ENCODE measurements around the gene ADCY5.

Gene ADCY5

DNA sequence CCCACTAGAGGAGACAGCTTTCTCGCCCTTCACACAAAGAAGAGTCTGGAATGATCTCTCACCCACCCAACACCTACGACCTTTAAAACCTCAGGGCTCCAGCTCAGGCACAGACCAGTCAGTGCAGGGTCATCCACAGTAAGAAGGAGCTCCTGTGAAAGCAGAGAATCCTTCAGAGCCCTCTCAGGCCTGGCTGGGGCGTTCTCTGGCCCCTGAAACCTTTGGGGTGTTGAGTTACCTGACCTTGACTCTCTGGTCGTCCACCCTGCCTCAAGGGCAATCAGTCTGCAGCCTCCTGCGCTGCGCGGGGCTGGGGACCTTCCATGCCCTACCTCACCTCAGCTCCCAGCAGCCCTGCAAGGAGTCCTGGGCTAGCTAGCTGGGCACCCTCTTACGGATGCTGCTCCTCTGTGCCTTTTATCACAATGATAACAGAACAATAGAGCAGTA lies 106.2 kb downstream of the ADCY5 start:
- no peak for DNase-seq (ENCODE audit: low read depth)

DNA sequence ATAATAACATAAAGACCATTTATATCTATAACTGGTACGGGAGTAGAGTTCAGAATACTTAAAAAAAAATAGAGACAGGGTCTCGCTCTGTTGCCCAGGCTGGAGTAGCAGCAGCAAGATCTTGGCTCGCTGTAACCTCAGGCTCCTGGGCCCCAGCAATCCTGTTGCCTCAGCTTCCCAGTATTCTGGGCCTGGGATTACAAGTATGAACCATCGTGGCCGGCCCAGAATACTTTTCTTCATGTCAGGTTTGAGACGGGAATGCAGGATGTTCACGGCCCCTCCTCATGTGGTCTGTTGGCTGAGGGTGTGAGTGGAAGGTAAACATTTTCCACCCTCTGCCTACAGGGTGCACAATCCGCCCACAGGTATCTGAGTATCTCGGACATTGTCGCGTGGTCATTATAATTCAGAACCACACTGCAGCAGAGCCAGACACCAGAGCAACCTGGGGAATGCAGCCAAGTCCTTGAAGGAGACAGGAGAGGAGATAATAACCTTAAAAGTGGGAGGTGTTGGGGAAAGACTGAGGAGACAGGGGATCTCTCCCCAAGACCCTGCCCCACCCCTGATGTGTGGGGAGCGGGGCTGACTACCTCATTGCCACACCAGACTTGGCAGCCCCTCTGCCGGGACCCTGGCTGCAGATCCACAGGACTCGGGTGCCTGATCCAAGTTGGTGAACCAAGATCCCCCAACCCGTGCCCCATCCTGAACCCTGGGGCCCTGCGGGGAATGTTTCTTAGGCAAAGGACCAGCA lies 106.8 kb downstream of the ADCY5 start:
- no peak for DNase-seq (ENCODE audit: low read depth)

DNA sequence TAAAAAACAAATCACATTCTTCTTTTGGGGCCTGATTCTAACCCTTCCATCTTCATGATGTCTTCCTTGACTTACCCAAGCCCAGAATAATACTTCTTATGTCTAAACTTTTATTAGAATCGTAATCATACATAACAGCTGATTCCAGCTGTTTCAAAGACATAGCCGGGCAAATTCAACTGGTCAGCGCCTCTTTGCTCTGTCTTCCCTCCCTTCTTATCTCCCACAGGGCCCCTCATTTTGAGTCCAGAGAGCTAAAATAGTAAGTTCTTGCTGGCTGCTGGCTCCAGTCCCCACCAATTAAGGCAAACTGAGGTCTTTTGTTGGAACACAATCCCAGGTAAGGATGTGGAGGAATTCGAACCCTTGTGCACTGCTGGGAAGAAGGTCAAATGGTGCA lies 108.6 kb downstream of the ADCY5 start:
- no peak for DNase-seq (ENCODE audit: low read depth)

DNA sequence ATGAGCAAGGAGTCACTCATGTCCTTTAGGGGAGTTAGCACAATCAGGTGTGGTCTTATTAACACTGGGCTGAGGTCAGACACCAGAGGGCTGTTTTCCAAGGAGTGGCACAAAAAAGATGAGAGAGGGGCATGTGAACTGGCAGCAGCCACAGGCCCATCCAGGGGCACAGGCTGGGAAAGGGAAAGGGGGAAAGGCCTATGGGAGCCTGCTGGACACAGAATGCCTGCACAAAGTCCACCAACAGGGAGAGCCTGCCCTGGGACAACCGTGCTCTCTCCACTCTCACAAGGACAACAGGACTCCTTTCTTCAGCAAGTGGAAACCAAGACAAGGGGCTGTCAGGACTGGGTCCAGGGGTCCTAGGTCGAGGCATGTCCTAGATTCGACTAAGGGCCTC lies 109.6 kb downstream of the ADCY5 start:
- no peak for DNase-seq (ENCODE audit: low read depth)

DNA sequence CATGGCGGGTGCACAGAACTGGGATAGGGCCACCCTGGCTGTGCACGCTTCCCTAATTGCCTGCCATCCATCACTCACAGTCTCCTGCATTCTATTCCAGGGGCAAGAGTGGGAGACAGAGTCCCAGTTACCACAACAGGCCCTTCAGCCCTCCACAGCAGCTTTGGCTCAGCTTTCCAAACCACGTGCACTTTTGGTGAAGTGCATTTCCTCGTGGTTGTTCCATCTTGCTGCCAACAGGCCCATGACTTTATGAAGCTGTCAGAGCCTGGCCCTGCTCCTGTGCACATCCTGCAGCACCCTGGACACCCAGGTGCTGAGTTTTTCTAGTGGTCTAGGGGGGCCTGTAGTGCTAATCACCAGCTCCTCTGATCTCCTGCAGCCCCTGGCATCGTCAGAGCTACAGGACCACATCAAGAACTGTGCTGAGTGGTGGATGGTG lies 110.2 kb downstream of the ADCY5 start:
- DNase-seq (ENCODE audit: low read depth) = no peak

DNA sequence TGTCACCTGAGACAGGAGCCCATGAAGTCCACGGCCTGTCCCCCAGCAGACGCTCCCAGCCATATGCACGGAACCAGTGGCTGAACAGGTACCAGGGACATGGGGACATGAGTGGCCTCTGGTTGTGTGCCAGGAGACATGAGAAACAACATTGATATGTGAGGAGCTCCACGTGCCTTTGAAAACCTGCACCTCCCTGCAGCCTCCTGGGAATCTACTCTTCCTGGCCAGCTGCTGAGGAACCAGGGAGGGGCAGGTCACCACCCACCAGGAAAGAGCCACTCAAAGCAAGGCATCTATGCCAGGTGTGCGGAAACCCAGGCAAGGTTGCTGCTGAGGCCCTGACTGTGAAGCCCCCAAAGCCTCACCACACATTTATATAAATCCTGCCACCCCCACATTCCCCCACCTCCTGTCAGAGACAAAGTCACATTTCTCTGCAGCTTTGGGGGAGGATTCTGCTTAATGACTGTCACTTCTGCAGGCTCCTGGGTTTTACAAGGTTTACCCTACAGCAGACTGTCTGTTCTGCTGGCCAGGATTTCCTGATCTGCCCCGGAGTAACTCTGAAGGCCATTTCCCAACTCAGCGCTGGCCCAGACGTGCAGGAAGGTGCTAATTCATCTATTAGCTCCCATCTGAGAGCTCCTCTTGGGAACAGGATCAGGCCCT lies 110.8 kb downstream of the ADCY5 start:
- DNase-seq (ENCODE audit: low read depth) = no peak

DNA sequence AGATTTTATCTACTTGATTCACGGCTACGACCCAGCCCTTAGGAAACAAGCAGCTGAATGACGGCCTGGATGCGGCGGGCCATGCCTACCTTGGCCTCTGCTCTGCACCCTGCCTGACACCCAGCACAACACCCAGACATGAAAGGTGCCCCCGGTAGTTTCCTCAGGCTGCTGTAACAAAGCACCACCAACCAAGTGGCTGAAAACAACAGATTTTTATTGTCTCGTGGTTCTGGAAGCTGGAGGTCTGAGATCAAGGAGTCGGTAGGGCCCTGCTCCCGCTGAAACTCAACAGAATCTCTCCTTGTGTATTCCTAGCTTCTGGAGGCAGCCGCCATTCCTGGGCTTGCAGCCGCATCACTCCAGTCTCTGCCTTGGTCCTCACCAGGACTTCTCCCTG lies 111.7 kb downstream of the ADCY5 start:
- DNase-seq (ENCODE audit: low read depth) = no peak

DNA sequence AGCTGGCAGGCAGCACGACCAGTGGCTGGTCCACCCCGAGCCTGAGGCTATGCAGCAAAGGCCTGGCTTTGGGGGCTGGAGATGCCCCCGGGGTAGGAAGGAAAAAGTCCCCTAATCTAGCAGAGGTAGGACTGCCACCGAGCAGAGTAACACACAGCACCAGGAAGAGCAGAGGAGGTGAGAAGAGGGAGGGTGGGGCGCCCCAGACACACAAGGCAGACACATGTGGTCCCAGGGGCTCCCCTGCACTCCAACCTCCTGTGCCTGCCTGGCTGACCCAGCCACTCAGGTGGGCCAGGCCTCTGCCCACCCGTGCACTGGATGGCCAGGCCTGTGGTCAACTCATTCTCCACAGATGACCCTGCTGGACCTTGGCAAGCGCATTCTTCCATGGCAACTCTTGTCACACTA lies 112.4 kb downstream of the ADCY5 start:
- no peak for DNase-seq (ENCODE audit: low read depth)

DNA sequence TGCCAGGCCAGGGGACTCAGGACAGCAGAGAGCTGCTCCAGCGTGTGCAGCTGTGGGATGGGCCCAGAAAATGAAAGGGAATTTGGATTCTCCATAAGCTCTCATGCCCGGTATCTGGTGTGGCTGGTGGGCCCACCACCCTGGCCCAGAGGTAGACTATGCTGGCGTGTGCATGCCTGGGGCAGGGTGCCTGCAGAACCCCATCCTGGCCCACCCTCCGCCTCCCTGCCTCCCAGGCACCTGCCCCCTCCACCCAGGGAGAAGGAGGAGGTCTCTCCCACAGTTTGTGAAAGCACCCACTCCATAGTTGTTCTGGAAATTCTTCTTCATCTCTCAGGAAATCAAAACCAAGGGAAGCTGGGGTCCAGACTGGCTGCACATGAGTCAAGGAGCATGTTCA lies 112.9 kb downstream of the ADCY5 start:
- no peak for DNase-seq (ENCODE audit: low read depth)

DNA sequence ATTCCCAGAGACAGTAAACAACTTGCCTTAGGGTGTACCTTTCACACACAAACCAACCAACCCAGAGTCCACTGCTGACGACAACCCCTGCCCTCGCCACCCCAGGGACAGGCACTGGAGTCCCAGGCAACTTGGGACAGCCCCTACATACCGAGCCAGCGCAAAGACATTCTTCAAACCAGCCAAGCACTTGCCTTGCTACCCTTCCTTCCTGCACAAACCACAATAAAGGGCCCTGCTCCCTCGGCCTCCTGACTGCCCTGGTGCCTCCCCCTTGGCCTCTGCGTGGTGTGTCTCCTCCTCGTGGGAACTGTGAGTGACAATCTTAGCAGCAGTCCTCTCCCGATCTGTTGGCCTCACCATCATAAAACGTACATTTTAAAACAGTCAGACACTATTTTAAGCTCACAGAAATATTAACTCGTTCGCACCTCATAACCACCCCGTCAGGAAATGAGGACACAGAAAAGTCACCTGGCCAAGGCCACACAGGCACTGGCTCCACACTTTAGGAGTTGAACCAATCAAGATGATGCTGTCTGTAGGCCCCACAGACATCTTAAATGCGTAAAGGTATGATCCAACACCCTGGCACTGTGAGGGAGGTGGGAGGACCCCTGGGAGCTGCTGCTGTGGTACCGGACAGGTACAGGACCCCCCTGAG lies 113.8 kb downstream of the ADCY5 start:
- no peak for DNase-seq (ENCODE audit: low read depth)

DNA sequence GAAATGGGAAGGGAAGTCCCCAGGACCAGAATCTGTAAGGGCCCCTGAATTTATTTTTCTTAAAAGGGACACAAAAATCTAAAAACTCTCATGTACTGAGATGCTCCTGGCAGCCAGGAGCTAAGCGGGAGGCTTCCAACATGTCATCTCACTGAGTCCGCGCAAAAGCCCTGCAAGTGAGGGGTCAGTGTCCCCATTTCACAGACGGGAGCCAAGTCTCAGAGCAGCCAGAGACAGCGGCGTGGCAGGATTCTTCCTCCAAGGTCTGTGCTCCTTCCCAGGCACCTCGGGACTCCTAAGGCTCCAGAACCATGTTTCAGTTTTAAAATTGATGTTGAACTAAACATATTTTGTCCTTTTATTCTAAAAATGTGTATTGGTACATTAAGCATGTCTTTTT lies 114.8 kb downstream of the ADCY5 start:
- no peak for DNase-seq (ENCODE audit: low read depth)

DNA sequence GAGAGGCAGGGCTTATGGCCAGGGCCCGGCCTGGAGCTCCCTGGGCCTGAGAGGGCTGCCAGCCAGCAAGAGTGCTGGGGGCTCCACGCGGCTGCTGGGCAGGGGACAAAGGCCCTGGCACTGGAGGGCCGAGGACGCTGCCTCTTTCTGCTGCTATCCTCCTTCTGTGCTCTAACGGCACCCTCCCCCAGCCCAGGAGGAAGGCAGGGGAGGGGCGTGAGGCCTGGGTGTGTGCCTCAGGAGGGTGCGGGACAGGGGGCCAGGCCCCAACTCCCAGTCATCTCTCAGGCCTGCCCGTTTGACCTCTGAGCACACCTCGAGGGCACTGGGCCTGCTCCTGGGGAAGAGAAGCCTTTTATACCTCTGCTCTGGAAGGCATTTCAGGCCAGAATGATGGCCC lies 115.5 kb downstream of the ADCY5 start:
- no peak for DNase-seq (ENCODE audit: low read depth)

DNA sequence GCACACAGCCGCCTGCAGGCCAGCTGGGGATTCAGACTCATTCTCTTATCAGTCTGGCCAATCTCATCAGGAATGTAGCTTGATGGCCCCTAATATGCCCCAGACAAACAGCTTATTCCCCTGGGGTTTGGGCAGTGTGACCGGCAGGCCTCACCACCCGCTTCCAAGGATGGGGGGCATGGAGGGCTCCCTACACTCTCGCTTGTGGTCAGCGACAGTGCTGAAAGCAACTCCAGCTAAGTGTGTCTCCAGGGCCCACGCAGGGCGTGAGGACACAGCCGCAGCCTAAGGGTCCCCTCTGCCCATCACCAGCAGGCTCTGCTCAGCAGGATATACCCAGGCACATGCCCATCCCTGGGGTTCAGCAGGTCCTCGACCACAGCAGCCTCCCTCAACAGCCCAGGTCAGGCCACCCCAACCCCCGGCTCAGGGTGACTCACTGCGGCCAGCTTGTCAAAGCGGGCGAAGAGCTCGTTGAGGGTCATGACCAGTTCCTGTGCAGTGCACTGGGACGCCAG lies 116.7 kb downstream of the ADCY5 start:
- no peak for DNase-seq (ENCODE audit: low read depth)

DNA sequence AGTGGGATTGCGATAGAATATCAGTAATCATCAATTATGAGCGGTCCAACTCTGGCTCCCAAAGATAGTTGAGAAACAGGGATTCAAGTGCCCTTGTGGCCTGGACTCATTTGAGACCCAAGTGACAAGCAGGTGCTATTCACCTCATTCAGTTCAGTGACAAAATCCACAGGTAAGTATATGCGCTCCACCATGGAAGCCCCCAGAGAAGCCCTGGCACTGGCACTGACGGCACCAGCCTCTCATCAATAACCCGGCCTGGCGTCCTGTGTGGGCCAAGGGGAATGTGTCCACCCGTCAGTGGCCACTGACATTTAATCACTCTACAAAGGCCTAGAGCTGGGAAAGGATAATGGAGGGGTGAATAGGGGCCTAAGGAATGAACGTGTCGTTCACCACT lies 117.2 kb downstream of the ADCY5 start:
- DNase-seq (ENCODE audit: low read depth) = no peak

DNA sequence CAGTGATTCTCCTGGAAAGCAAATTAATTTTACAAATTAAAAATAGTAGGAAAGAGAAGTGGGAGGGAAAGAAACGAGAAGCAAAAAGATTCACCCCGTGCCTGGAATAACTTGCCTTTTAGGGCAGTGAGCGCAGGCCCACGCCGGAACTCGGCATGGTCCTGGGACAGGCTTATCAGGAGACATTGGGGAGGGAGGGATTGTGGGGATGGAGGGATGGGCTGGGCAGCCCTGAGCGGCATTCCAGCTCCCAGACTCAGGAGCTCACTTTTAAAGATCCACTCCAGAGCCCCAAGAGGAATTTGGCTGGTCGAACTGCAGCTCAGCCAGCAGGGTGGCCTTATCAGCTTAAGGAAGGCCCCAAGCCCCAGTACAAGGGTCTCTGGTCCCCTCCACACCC lies 117.9 kb downstream of the ADCY5 start:
- DNase-seq (ENCODE audit: low read depth) = no peak

DNA sequence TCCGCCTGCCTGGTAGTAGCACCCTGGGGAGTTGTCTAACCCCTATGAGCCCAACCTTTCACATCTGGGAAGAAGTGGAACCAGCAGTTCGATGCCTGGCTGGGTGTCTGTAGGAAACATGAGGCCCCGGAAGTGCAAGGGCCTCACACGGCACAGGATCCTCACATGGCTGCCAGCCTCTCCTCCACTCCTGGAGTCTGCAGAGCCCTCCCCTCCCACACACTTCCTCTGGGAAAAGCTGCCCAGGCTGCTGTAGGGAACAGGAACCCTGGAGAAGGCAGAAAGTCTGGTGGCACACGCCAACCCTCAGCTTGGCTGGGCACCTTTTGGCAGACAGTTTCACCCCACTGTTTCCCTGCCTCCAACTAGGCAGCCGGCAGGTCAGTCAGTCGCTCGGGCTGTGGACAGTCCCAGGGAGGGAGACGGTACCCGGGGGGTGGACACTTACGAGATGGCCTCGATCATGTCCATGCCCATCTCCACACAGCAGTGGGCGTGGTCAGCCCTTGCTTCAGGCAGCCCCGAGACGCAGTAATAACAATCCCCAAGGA lies 118.4 kb downstream of the ADCY5 start:
- DNase-seq (ENCODE audit: low read depth) = no peak

DNA sequence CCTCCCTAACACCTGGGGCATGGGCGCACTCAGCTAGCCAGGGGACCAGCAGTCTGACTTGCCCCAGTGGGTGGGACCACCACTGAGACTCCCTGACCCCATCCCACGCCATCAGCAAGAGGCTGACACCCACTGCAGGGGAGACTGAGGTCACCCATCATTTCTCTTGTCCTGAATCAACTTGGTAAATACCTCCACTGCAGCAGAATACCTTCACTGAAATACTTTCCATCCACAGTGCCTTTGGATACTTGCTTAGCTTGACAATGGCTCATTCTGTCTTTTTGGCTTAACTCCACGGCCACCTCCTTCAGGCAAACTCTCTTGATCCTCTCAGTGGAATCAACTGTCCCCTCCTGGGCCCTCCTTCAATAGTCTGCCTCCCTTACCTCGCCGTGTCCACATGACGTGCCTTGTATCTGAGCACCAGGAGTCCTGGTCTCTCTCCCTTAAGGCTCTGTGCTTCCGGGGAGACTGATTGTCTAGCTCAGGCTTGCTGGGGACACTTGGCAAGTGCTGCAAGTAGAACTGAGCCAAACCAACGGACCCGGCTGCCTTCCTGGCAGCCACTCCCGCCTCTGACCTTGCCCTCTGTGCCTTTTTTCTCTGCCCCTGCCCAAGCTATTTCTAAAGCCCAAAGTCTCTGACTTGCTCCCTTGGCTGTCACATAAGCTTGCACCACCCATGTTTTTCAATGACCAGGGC lies 119.1 kb downstream of the ADCY5 start:
- DNase-seq (ENCODE audit: low read depth) = no peak

DNA sequence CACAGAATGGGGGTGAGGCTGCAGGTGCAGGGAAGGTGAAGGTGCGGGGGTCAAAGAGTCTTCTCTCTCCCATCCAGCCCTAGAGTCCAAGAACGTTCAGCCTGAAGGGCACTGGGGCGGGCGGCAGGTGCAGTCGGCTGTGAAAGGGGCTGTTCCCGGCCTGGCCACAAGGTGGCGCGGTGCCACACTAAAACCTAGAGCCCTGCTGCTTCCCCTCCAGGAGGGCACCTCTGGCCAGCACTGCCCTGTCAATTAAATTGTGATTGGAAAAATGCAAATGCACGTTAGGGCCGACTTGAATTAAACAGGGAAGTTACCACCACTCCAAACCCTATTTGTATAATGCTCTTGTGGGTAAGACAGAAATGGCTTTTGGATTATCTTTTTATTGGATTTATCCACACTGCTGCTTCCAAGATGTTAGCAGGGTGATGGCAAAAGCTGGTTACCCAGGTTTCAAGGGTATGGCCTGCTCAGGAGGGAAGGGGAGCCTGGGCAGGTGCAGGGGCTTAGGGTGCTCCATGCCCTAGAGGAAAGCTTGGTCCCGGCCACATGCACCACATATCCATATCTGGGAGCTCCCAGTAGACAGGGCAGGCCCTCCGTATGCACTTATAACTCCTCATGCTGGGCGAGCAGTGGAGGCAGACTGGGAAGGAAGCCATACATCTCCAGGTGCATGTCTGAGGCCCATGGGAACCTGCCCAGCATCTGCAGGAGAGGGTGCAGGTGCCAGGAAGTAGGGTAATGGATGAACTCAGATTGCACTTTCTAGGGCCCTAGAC lies 119.8 kb downstream of the ADCY5 start:
- DNase-seq (ENCODE audit: low read depth) = peak; percentile 54

DNA sequence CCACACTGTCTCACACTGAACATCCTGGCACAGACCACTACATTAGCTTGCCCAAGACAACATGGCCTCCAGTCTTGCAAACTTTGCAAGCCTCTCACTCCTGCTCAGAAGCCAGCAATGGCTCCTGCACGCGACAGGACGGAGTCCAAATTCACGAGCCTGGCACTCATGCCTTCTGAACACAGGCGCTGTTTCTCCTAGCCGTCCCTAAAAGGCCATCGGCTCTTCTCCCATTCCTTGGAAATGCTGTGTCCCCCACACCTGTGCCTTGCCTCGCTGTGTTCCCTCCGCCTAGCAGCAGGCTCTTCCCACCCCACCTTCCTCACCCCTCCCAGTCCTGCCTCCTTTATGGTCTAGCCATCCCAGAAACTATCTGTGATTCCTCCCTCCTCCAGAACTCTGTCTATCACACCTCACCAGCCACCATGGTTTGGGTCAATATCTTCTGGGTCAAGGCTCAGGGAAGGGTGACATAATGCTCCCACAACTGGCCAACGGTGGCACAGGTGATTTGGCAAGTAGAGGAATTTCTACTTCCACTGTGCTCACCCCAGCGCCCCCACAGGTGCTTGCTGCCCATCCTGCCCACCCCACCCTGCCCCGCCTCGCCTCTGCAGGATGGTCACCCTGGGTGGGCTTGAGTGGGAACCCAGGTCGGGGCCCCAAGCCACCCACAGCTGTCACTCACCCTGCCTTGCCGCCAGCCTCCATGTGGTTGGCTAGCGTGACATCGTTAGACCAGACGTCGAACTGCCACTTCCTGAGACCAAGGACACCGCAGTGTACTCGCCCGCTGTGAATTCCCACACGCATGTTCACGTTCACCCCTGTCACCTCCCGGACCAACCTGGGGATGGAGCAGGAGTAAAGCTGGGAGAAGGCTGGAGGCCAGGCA lies 120.7 kb downstream of the ADCY5 start:
- no peak for DNase-seq (ENCODE audit: low read depth)

DNA sequence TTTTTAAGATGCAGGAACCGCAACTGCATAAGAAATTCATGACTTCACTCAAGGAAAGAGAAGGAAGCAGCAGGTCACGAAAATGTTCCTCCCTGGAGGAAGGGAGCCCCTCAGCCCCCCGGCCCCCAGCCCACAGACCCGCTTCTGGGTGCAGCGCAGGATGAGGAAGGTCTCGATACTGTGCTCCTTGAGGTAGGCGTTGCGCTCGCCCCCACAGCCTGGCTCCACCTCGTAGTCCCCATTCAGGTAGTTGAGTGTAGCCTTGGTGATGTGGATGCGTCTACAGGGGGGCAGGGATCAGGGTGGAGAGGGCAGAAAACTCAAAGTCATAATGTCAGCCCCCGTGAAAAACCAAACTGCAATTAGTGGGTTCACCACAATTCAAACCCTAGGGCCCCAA lies 121.4 kb downstream of the ADCY5 start:
- DNase-seq (ENCODE audit: low read depth) = no peak

All from T follicular helper cell (primary cell).